CD4-positive, alpha-beta T cell treated with Interferon gamma for 1 hour (primary cell): ENCODE measurements around the gene FAM227B.

Experiments used
- DNase-seq: peaks from one replicate; pipeline ENCODE4 v3.0.0-alpha.2; 2020

FAM227B gene

GRCh38 chr15:49282366-49282765 is 338.3 kb downstream of the FAM227B start:
- no peak for DNase-seq

GRCh38 chr15:49279521-49280456 is 340.8 kb downstream of the FAM227B start:
- no peak for DNase-seq

GRCh38 chr15:49278751-49279150 is 341.9 kb downstream of the FAM227B start:
- no peak for DNase-seq
